Measurements from ENCODE around the gene RAB4A. TPM values are rescaled to one million over a fixed set of nuclear protein-coding genes. Genes with fewer than 3 reads are reported as not detected.

Gene RAB4A
- total RNA-seq, 4 donors from 2014 or later = 37.1 to 78.4 (median 49.3) TPM

DNA sequence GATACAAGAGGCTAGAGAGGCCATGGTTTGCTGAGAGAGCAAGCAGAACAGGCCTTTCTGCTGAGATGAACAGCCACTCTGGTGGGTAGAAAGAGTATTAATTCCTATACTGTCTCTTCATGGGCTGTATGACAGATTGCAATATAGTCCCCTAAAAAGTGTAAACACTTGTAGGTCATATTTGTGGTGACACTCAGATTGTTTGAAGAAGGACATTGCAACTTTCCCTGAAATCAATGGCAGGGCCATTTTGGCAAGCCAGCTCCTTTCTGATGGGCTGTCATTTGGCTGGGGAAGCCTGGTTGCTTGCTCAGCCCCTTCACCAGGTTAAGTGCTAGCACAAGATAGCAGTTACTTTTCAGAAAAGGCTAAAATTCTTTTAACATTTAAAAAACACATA lies 27.5 kb downstream of the RAB4A start:
- Histone ChIP-seq H3K27me3 (no peaks in the 10 kb centered on the region), H3K4me3 (no peak overlapping the region), H3K4me1 (no peaks in the 10 kb centered on the region), H3K27ac (no peak overlapping the region), H3K36me3 (peaks cover 58% of the 10 kb centered on the region), H3K9me3 (no peaks in the 10 kb centered on the region)
- no peak for DNase-seq (ENCODE audit: low spot score in 2 of 2)
- TF ChIP-seq POLR2AphosphoS5 (IDR thresholded peaks at IDR 0.05) (no peak), POLR2A (IDR thresholded peaks at IDR 0.05) (no peak), EP300 (IDR thresholded peaks at IDR 0.05) (no peak)
- TF ChIP-seq, protein P1, sequence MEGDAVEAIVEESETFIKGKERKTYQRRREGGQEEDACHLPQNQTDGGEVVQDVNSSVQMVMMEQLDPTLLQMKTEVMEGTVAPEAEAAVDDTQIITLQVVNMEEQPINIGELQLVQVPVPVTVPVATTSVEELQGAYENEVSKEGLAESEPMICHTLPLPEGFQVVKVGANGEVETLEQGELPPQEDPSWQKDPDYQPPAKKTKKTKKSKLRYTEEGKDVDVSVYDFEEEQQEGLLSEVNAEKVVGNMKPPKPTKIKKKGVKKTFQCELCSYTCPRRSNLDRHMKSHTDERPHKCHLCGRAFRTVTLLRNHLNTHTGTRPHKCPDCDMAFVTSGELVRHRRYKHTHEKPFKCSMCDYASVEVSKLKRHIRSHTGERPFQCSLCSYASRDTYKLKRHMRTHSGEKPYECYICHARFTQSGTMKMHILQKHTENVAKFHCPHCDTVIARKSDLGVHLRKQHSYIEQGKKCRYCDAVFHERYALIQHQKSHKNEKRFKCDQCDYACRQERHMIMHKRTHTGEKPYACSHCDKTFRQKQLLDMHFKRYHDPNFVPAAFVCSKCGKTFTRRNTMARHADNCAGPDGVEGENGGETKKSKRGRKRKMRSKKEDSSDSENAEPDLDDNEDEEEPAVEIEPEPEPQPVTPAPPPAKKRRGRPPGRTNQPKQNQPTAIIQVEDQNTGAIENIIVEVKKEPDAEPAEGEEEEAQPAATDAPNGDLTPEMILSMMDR (IDR thresholded peaks at IDR 0.05) = no peak

DNA sequence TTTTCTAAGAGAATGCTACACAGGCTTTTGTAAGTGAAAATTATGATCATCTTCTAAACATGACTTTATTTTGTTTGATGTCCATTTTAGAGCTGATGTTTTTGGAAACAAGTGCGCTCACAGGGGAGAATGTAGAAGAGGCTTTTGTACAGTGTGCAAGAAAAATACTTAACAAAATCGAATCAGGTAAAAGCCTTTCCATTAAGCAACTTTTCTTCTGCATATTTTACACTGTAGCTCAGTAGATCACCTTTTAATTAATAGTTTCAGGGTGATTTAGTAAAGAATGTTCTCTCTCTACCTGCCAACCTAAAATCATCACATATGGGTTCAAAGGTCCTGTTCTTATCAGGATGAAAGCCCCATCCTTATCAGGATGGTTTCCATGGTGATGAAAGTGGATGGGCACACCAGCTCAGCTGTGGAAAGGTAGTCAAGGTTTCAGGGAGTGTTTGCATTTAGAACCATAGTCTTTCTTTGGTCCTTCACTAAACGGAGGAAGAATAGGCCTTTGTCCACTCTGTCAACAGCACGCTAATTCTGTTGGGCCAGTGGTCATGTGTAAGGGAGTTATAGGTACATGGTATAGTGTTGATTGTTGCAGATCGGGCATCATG lies 28.1 kb downstream of the RAB4A start:
- no peak for DNase-seq (ENCODE audit: low spot score in 2 of 2)
- no peaks in the 10 kb centered on the region for H3K4me1 ChIP-seq
- no peak for TF ChIP-seq POLR2A (IDR thresholded peaks at IDR 0.05)
- TF ChIP-seq POLR2AphosphoS5 (IDR thresholded peaks at IDR 0.05) = no peak
- TF ChIP-seq, protein P1 (IDR thresholded peaks at IDR 0.05) = no peak
- TF ChIP-seq EP300 (IDR thresholded peaks at IDR 0.05) = no peak
- H3K27me3 ChIP-seq = no peaks in the 10 kb centered on the region
- peaks cover 63% of the 10 kb centered on the region for H3K36me3 ChIP-seq
- 93% methylated on average over 5 of the region's 5 CpGs for WGBS
- H3K27ac ChIP-seq = no peak overlapping the region
- no peak overlapping the region for H3K4me3 ChIP-seq
- no peaks in the 10 kb centered on the region for H3K9me3 ChIP-seq

DNA sequence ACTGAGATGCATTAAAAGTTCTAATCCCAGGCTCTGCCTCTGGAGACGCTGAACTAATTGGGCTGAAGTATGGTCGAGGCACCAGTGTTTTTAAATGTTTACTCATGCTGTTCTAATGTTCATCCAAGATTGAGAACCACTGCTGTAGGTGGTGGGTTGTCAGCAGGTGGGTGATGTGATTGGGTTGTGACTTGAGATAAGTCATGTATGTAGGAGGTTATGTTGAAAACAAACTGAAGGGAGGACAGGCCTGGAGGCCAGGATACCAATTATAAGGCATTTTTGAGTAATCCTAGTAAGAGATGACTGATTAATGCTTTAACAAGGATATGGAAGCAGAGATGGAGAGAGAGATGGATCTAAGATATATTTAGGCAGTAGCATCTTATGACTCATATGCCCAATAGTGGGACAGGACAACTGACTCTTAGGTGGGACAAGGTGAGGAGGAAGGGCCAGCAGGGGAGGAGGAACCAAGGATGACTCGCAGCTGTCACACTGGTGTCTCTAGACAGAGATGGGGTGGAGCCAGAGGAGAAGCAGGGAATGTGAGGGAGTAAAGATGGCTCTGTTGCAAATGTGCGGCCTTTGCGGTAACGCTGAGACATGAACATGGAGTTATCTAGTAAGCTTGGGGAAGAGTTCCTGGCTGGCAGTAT lies 29.3 kb downstream of the RAB4A start:
- no peak overlapping the region for H3K27ac ChIP-seq
- WGBS = 78% methylated on average over 6 of the region's 6 CpGs
- no peak overlapping the region for H3K4me3 ChIP-seq
- H3K36me3 ChIP-seq = peaks cover 70% of the 10 kb centered on the region
- H3K4me1 ChIP-seq = no peaks in the 10 kb centered on the region
- no peak for DNase-seq (ENCODE audit: low spot score in 2 of 2)
- no peaks in the 10 kb centered on the region for H3K9me3 ChIP-seq
- TF ChIP-seq POLR2A (IDR thresholded peaks at IDR 0.05) (no peak), EP300 (IDR thresholded peaks at IDR 0.05) (no peak), POLR2AphosphoS5 (IDR thresholded peaks at IDR 0.05) (no peak)
- TF ChIP-seq, protein P1 (IDR thresholded peaks at IDR 0.05) = no peak
- H3K27me3 ChIP-seq = no peaks in the 10 kb centered on the region

DNA sequence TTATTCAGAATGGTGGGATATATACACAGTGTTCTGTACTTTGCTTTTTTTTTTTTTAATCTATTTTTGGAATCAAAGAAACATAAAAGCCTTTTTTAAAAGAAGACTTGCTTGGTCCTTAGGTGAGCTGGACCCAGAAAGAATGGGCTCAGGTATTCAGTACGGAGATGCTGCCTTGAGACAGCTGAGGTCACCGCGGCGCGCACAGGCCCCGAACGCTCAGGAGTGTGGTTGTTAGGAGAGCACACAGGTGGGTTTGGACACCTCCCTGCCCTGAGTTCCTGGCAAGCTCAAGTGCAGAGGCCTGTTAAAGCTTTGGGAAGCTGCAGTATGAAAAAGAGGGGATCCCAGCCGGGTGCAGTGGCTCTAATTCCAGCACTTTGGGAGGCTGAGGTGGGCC lies 31.8 kb downstream of the RAB4A start:
- no peak overlapping the region for H3K27ac ChIP-seq
- TF ChIP-seq POLR2AphosphoS5 (IDR thresholded peaks at IDR 0.05) (no peak), EP300 (IDR thresholded peaks at IDR 0.05) (no peak)
- TF ChIP-seq, protein P1 (IDR thresholded peaks at IDR 0.05) = no peak
- H3K36me3 ChIP-seq = peaks cover 80% of the 10 kb centered on the region
- no peaks in the 10 kb centered on the region for H3K27me3 ChIP-seq
- no peaks in the 10 kb centered on the region for H3K9me3 ChIP-seq
- H3K4me3 ChIP-seq = no peak overlapping the region
- DNase-seq (ENCODE audit: low spot score in 2 of 2) = no peak
- 93% methylated on average over 8 of the region's 8 CpGs for WGBS
- no peaks in the 10 kb centered on the region for H3K4me1 ChIP-seq

DNA sequence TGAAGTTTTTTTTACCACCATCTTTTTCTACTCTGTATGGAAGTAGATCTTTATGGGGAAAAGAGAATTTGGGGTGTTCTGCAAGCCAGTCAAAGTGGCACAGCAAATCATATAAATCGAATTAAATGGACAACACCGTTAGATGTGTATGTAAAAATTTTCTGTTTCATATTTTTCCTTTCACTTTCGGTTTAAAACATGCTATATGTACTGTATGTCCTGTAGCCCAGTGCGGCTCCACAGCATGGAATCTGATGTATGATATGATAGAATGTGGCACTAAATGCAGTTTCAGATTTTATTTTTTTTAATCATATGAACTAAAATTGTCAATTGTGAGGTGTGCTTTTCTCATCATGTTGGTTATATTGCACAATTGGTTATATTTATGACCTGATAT lies 32.9 kb downstream of the RAB4A start:
- no peak overlapping the region for H3K27ac ChIP-seq
- TF ChIP-seq, protein P1 (IDR thresholded peaks at IDR 0.05) = no peak
- TF ChIP-seq POLR2A (IDR thresholded peaks at IDR 0.05) = no peak
- no peak for TF ChIP-seq POLR2AphosphoS5 (IDR thresholded peaks at IDR 0.05)
- no peak for TF ChIP-seq EP300 (IDR thresholded peaks at IDR 0.05)
- 93% methylated on average over 4 of the region's 4 CpGs for WGBS
- H3K36me3 ChIP-seq = peaks cover 82% of the 10 kb centered on the region
- no peak for DNase-seq (ENCODE audit: low spot score in 2 of 2)
- H3K9me3 ChIP-seq = no peaks in the 10 kb centered on the region
- no peaks in the 10 kb centered on the region for H3K27me3 ChIP-seq
- no peak overlapping the region for H3K4me3 ChIP-seq
- no peaks in the 10 kb centered on the region for H3K4me1 ChIP-seq
